ENCODE results near the gene TDRKH. TPM values are rescaled to one million over a fixed set of nuclear protein-coding genes. Genes with fewer than 3 reads are reported as not detected.

TDRKH gene
- total RNA-seq, 1 experiment from 2014 or later = 11.1 TPM

GRCh38 chr1:151817353-151817730 is 27.0 kb upstream of the TDRKH start:
- no peak for TF ChIP-seq POLR2A (IDR thresholded peaks at IDR 0.05; ENCODE audit: borderline replicate concordance, extremely low read depth, insufficient read depth, insufficient read length)
- Histone ChIP-seq H3K36me3 (ENCODE audit: control insufficient read depth in 1 of 2, insufficient read depth in 2 of 2, low read length in 2 of 2) (no peaks in the 10 kb centered on the region), H3K9me2 (ENCODE audit: insufficient read depth) (no peaks in the 10 kb centered on the region), H3K4me2 (ENCODE audit: low read length) (no peak overlapping the region), H3K27me3 (ENCODE audit: insufficient read depth, low read length) (no peaks in the 10 kb centered on the region), H4K20me1 (ENCODE audit: insufficient read depth) (no peaks in the 10 kb centered on the region), H2AFZ (ENCODE audit: low read depth, low read length, poor library complexity, severe bottlenecking) (no peak overlapping the region), H3K9me3 (ENCODE audit: control insufficient read depth in 1 of 2, insufficient read depth in 1 of 2, low read depth in 1 of 2, low read length in 2 of 2) (no peaks in the 10 kb centered on the region), H3K27ac (ENCODE audit: low read depth, low read length) (no peak overlapping the region), H3K9ac (ENCODE audit: low read length) (no peak overlapping the region), H3K4me1 (ENCODE audit: control insufficient read depth in 1 of 2, insufficient read depth in 2 of 2, low read length in 2 of 2) (no peaks in the 10 kb centered on the region; a peak in 1 of 4 replicates), H3K79me2 (ENCODE audit: insufficient read depth, low read length) (no peaks in the 10 kb centered on the region), H3K4me3 (replicated peaks in 1 of 2; ENCODE audit: low read depth in 1 of 2, low read length in 2 of 2) (no peak overlapping the region)
- POLR2A ChIA-PET = no interaction called here
- ATAC-seq (no peak), DNase-seq (ENCODE audit: low read depth, low spot score) (no peak)
- no TSS peak for BruUV-seq (replicated peaks)
- RAD21 ChIA-PET (ENCODE audit: low non-redundant PET in 1 of 2, low total read pairs in 2 of 2, uncharacterized antibody in 2 of 2, unreplicated experiment in 2 of 2) = no interaction called here
- CTCF ChIA-PET = no interaction called here
- intact Hi-C loops (cut with micrococcal nuclease) = no loop called here

GRCh38 chr1:151816548-151817352 is 26.4 kb upstream of the TDRKH start:
- H4K20me1 ChIP-seq (ENCODE audit: insufficient read depth) = no peaks in the 10 kb centered on the region
- H3K4me2 ChIP-seq (ENCODE audit: low read length) = no peak overlapping the region
- no peaks in the 10 kb centered on the region for H3K9me3 ChIP-seq (ENCODE audit: control insufficient read depth in 1 of 2, insufficient read depth in 1 of 2, low read depth in 1 of 2, low read length in 2 of 2)
- H3K27me3 ChIP-seq (ENCODE audit: insufficient read depth, low read length) = no peaks in the 10 kb centered on the region
- no peaks in the 10 kb centered on the region for H3K36me3 ChIP-seq (ENCODE audit: control insufficient read depth in 1 of 2, insufficient read depth in 2 of 2, low read length in 2 of 2)
- DNase-seq (ENCODE audit: low read depth, low spot score) (no peak), ATAC-seq (no peak)
- H3K4me1 ChIP-seq (ENCODE audit: control insufficient read depth in 1 of 2, insufficient read depth in 2 of 2, low read length in 2 of 2) = no peaks in the 10 kb centered on the region; a peak in 1 of 4 replicates
- CTCF ChIA-PET = no interaction called here
- no peak overlapping the region for H3K4me3 ChIP-seq (replicated peaks in 1 of 2; ENCODE audit: low read depth in 1 of 2, low read length in 2 of 2)
- no peak overlapping the region for H2AFZ ChIP-seq (ENCODE audit: low read depth, low read length, poor library complexity, severe bottlenecking)
- H3K9ac ChIP-seq (ENCODE audit: low read length) = no peak overlapping the region
- RAD21 ChIA-PET (ENCODE audit: low non-redundant PET in 1 of 2, low total read pairs in 2 of 2, uncharacterized antibody in 2 of 2, unreplicated experiment in 2 of 2) = no interaction called here
- no peak overlapping the region for H3K27ac ChIP-seq (ENCODE audit: low read depth, low read length)
- POLR2A ChIA-PET = no interaction called here
- H3K9me2 ChIP-seq (ENCODE audit: insufficient read depth) = no peaks in the 10 kb centered on the region
- BruUV-seq (replicated peaks) = no TSS peak
- H3K79me2 ChIP-seq (ENCODE audit: insufficient read depth, low read length) = no peaks in the 10 kb centered on the region
- intact Hi-C loops (cut with micrococcal nuclease) = no loop called here
- TF ChIP-seq ATF3 (IDR thresholded peaks at IDR 0.05) (no peak), ZNF274 (IDR thresholded peaks at IDR 0.05; ENCODE audit: low read depth, low read length) (no peak), EGR1 (IDR thresholded peaks at IDR 0.05; ENCODE audit: low read depth) (no peak), REST (IDR thresholded peaks at IDR 0.05; ENCODE audit: low read depth) (no peak), EZH2 (IDR thresholded peaks at IDR 0.05) (no peak), RAD21 (IDR thresholded peaks at IDR 0.05; ENCODE audit: low read depth) (no peak), ELF1 (IDR thresholded peaks at IDR 0.05; ENCODE audit: borderline replicate concordance, low read depth) (no peak), TCF7L2 (IDR thresholded peaks at IDR 0.05; ENCODE audit: borderline replicate concordance, extremely low read depth, insufficient read depth, insufficient read length) (no peak)

Data from HCT116 (cell line).